A673 (cell line): ENCODE data around the gene EMP3.

Source experiments
- CTCF ChIP-seq: fragments of 300-800, 200-600 bp; sonication (generic); conservative IDR thresholded peaks from 2 replicates; pipeline ENCODE4 v1.5.1; 2017; ENCODE audit warnings: low read depth, mild to moderate bottlenecking, antibody characterized with exemption, low read length, moderate library complexity, mixed read lengths
- EZH2 ChIP-seq: fragments of 200-600 bp; sonication (generic); IDR thresholded peaks from 2 replicates; pipeline ENCODE4 v1.6.1; 2017; ENCODE audit warnings: borderline replicate concordance, low read depth, mild to moderate bottlenecking, mixed read lengths, antibody characterized with exemption, low read length; ENCODE audit not compliant: poor library complexity, severe bottlenecking

GRCh38 chr19:48364598-48365348, 39.4 kb downstream of the EMP3 start:
- no peak for TF ChIP-seq CTCF
- TF ChIP-seq EZH2: no peak
